GM10248 (cell line): ENCODE results near the gene KPNA5.
A peak's percentile ranks its signal among the peaks of the same experiment; 100 is the strongest.

Source experiments
- CTCF ChIA-PET: fragments of 300-600 bp; sonication (Branson Sonifier 250); formaldehyde crosslinking; extraction: SDS; loops from one replicate; lab custom pipeline; 2021; ENCODE audit warnings: antibody characterized with exemption; lab: Yijun Ruan, JAX
- POLR2A ChIA-PET: fragments of 350-650 bp; sonication (Branson Sonifier 250); formaldehyde crosslinking; extraction: SDS; loops from one replicate; lab custom pipeline; 2020; ENCODE audit warnings: antibody characterized with exemption; lab: Yijun Ruan, JAX
- DNase-seq: peaks from one replicate; pipeline ENCODE4 v3.0.0; 2012; ENCODE audit errors: extremely low spot score
- TF ChIP-seq, protein P1 (sequence below): IDR thresholded peaks from 2 replicates; pipeline ENCODE4 v1.5.1; 2012; ENCODE audit warnings: mild to moderate bottlenecking, low read depth; ENCODE audit errors: extremely low read depth, missing control alignments, control extremely low read depth

The KPNA5 gene

DNA sequence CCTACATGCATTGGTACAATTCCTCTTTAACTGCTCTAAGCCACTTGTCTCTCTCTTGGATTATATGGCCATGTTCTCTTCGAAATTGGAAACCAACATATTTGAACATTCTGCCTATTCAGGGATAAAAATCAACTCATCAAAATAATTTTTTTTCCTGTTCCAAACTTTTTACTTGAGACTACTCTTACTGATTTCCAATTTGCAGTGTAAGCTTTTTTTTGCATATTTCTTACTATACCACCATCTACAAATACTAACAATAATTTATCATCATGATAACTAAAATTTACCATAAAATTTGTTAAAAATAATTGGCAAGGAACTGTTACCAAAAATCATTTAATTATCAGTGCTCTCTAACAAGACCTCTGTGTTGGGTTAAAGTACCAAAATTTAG, 91.4 kb downstream of the KPNA5 start:
- ChIA-PET CTCF (no interaction called here), POLR2A (no interaction called here)
- no peak for DNase-seq

DNA sequence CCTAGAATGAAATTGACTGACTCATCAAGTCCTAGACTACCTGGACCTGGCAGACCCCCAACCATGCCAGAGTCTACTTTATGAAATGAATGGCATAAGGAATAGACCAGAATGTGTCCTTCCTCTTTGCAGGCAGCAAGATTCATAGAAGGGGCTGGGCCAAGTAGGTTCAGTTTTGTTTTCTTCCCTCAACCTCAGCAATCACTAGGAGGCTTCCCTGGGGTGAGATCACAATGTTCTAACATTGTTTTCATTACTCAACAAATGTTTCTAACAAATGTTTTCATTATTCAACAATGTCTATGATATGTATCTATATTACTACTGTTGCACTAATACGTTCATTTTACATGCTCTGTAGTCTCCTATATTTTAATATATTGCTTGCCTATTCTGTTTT, 92.9 kb downstream of the KPNA5 start:
- ChIA-PET CTCF (no interaction called here), POLR2A (no interaction called here)
- TF ChIP-seq, protein P1, sequence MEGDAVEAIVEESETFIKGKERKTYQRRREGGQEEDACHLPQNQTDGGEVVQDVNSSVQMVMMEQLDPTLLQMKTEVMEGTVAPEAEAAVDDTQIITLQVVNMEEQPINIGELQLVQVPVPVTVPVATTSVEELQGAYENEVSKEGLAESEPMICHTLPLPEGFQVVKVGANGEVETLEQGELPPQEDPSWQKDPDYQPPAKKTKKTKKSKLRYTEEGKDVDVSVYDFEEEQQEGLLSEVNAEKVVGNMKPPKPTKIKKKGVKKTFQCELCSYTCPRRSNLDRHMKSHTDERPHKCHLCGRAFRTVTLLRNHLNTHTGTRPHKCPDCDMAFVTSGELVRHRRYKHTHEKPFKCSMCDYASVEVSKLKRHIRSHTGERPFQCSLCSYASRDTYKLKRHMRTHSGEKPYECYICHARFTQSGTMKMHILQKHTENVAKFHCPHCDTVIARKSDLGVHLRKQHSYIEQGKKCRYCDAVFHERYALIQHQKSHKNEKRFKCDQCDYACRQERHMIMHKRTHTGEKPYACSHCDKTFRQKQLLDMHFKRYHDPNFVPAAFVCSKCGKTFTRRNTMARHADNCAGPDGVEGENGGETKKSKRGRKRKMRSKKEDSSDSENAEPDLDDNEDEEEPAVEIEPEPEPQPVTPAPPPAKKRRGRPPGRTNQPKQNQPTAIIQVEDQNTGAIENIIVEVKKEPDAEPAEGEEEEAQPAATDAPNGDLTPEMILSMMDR: no peak
- no peak for DNase-seq

More for the DNA sequence above, 91.4 kb downstream of the KPNA5 start:
- TF ChIP-seq, protein P1: no peak

DNA sequence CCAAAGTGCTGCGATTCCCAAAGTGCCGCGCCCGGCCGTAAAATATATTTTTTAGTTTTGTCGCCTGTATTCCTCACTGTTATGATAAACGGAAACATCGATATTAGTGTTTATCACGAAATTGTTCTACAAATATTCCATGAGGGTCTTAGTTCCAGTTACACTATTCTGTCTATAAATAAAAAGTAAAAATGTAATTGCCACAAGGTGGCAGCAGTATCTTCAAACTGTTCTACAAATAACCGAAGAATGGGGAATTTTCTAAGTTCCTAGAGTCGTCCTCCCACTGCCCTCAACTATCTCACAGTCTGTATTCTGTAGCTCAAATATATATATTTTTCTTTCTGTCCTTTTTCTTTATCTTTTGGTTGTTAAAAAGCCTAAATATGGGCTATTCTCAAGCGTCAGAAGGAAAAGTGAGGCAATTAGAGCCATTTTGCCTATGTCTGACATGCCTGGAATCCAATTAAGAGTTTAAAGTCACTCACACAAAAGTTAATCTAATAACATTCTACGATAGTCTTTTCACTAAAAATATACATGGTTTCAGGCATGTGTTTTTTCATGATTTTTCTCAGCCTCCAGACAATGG, 98.7 kb downstream of the KPNA5 start:
- CTCF ChIA-PET: interaction anchor here (0.6 to 1.5 kb wide), 4 partner anchors 11 to 190 kb away, joined by 3 to 4 read pairs (median 3); no protein-coding TSS in a partner anchor
- TF ChIP-seq, protein P1: peak; percentile 35
- peak; percentile 31 for DNase-seq
- POLR2A ChIA-PET: no interaction called here

DNA sequence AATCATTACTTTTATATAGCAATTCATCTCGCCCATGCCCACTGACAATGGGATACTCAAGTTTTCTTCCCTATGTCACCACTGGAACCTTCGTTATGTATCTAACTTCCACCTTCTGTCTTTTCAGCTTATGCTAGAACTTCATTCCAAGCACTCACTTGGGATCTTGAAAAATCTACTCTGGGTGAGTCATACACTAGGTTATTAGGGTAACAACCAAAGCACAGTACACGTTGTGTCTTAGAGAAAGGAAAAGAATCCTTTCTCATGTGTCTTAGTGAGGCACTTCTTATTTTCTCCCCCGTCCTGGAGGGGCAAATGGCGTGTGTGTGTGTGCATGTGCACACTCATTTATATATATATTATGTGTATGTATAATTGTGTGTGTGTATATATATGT, 102.8 kb downstream of the KPNA5 start:
- TF ChIP-seq, protein P1: no peak
- ChIA-PET POLR2A (no interaction called here), CTCF (interaction anchor here (1.5 kb wide), 1 partner anchor 13 kb away, joined by 8 read pairs; no protein-coding TSS in a partner anchor)
- no peak for DNase-seq
